Measurements from ENCODE around the gene AIPL1.

Gene AIPL1

GRCh38 chr17:6456321-6456720 is 21.4 kb upstream of the AIPL1 start:
- no peak for DNase-seq (ENCODE audit: low spot score)
- in situ Hi-C loops (cut with MboI; ENCODE audit: low pct_unique_long_range_greater_than_20kb, low sequenced_read_pairs, unreplicated experiment): no loop called here
- TF ChIP-seq CTCF (IDR thresholded peaks at IDR 0.05; ENCODE audit: extremely low read depth, insufficient read depth, missing control alignments): no peak

- TF ChIP-seq CTCF (IDR thresholded peaks at IDR 0.05; ENCODE audit: extremely low read depth, insufficient read depth, missing control alignments): no peak
- peak; percentile 76 for DNase-seq (ENCODE audit: low spot score)
- in situ Hi-C loops (cut with MboI; ENCODE audit: low pct_unique_long_range_greater_than_20kb, low sequenced_read_pairs, unreplicated experiment): no loop called here
These were observed 20.4 kb upstream of the AIPL1 start for GRCh38 chr17:6455321-6455705.

- DNase-seq (ENCODE audit: low spot score): no peak
- TF ChIP-seq CTCF (IDR thresholded peaks at IDR 0.05; ENCODE audit: extremely low read depth, insufficient read depth, missing control alignments): no peak
- in situ Hi-C loops (cut with MboI; ENCODE audit: low pct_unique_long_range_greater_than_20kb, low sequenced_read_pairs, unreplicated experiment): no loop called here
These were observed 19.8 kb upstream of the AIPL1 start for GRCh38 chr17:6454495-6455320.

- in situ Hi-C loops (cut with MboI; ENCODE audit: low pct_unique_long_range_greater_than_20kb, low sequenced_read_pairs, unreplicated experiment): no loop called here
- no peak for DNase-seq (ENCODE audit: low spot score)
- no peak for TF ChIP-seq CTCF (IDR thresholded peaks at IDR 0.05; ENCODE audit: extremely low read depth, insufficient read depth, missing control alignments)
These were observed 18.5 kb upstream of the AIPL1 start for GRCh38 chr17:6453279-6454024.

GRCh38 chr17:6452471-6453266 is 17.7 kb upstream of the AIPL1 start:
- no peak for DNase-seq (ENCODE audit: low spot score)
- in situ Hi-C loops (cut with MboI; ENCODE audit: low pct_unique_long_range_greater_than_20kb, low sequenced_read_pairs, unreplicated experiment): no loop called here
- TF ChIP-seq CTCF (IDR thresholded peaks at IDR 0.05; ENCODE audit: extremely low read depth, insufficient read depth, missing control alignments): no peak

Data from GM13977 (cell line).